GM23338 (cell line): ENCODE data around the gene ZC3H13.

ENCODE experiments used
- CREB1 ChIP-seq: fragments of 250-450 bp; sonication (Bioruptor Pico); IDR thresholded peaks from 2 replicates; pipeline ENCODE4 v1.5.0; 2020; ENCODE audit warnings: low read depth, mild to moderate bottlenecking, moderate library complexity
- EZH2phosphoT487 ChIP-seq: fragments of 200-600 bp; sonication (generic); IDR thresholded peaks from one replicate; pipeline ENCODE4 v1.8.1; 2018; ENCODE audit warnings: antibody characterized with exemption; ENCODE audit not compliant: unreplicated experiment
- ZNF114 ChIP-seq: fragments of 250-450 bp; sonication (Bioruptor Pico); IDR thresholded peaks from 2 replicates; pipeline ENCODE4 v1.5.0; 2020; ENCODE audit warnings: mild to moderate bottlenecking, moderate library complexity
- TF ChIP-seq, protein P1 (sequence below), 2 experiments: fragments of 200-600 bp in 1 of 2; sonication (generic) in 1 of 2; conservative IDR thresholded peaks; 2 replicates each; pipeline versions ENCODE4 v1.5.1 to v1.6.1; 2016 to 2017; ENCODE audit warnings: antibody characterized with exemption in 2 of 2, low read depth in 2 of 2, mild to moderate bottlenecking in 2 of 2, moderate library complexity in 1 of 2

- TF ChIP-seq, protein P1, sequence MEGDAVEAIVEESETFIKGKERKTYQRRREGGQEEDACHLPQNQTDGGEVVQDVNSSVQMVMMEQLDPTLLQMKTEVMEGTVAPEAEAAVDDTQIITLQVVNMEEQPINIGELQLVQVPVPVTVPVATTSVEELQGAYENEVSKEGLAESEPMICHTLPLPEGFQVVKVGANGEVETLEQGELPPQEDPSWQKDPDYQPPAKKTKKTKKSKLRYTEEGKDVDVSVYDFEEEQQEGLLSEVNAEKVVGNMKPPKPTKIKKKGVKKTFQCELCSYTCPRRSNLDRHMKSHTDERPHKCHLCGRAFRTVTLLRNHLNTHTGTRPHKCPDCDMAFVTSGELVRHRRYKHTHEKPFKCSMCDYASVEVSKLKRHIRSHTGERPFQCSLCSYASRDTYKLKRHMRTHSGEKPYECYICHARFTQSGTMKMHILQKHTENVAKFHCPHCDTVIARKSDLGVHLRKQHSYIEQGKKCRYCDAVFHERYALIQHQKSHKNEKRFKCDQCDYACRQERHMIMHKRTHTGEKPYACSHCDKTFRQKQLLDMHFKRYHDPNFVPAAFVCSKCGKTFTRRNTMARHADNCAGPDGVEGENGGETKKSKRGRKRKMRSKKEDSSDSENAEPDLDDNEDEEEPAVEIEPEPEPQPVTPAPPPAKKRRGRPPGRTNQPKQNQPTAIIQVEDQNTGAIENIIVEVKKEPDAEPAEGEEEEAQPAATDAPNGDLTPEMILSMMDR (conservative IDR thresholded peaks at IDR 0.05; ENCODE audit: low read depth in 2 of 2) = peak in 1 of 2 experiments; percentile 28; a peak in 2 of 4 replicates
- TF ChIP-seq ZNF114 (no peak), EZH2phosphoT487 (no peak), CREB1 (CRISPR knock-in tag) (peak; percentile 95)
Measured at GRCh38 chr13:46052319-46053161, at the start of gene ZC3H13.
